GM12874 (cell line): ENCODE data around the gene PTTG1IP.

Experiments used
- CTCF ChIP-seq: IDR thresholded peaks from 2 replicates; pipeline ENCODE4 v1.5.1; 2011; ENCODE audit warnings: low read depth, mild to moderate bottlenecking, control low read depth, low read length, moderate library complexity; ENCODE audit not compliant: insufficient read depth

The PTTG1IP gene

DNA sequence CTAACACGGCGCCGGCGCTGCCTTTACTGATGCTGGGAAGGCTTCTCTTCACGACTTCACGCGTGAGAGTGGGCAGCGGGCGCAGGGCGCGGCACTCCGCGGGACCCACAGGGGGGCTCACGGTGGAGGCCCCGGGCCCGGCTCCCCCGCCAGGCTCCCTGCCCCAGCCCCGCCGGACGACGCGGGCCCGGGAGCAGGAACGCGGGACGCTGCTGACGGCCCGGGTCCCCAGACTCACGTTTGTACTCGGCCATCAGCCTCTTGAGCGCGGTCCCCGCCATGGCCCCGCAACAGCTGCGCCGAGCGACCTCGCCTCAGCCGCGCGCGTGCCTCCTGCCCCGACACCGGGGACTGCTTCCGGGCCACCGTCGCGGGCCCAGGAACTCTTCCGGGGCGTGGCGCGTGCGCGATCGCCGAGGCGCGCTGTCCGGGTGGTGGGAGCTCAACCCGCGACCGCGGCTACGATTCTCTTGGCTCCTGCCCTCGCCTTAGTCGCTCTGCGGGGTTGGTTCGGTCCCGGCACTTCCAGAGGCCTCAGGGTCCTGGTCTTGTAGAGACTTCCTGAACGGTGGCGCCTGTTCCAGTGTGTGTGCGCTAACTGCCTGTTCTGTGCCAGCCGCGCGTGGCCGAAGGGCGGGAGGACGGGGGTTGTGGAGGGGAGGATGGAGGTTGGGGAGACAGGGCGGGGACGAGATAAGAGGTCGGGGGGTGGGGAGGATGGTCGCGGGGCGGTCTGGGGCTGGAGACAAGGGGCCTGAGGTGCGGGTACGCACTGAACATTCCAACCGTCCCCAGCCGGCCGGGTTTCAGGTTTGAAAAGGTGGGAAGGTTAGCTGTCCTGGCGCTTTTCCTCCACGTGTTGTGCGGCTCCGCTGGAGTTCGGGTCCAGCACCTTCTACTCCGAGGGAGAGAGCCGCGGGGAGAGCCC lies 71.8 kb downstream of the PTTG1IP start, which contains the start of gene UBE2G2:
TSS of gene UBE2G2 (minus strand) at position 353 of the 928 bp plus-strand sequence. CDS start at position 281, 72 bp downstream.
- no peak for TF ChIP-seq CTCF

DNA sequence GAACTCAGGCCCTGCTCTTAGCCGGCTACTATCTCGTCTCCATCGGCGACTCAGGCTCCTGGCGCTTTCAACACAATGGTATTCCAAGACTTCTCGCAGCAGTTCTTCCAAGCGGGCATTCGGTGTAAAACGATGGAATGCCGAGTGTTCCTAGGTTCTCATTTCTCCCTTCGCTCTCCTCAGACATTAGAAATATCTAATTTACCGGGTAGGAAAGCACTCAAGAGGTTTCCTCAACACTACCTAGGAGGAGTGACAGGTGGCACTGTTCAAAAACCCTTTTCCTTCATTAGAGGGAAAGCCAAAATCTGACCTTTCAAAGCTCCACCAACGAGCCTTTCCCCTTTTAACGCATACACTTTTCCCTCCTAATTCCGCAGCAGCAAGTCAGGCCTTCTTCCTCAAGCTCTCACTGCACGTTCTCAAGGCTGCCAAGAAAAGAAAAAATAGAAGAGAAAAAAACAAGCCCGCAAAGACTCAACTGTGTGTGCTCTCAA lies 72.5 kb downstream of the PTTG1IP start:
- TF ChIP-seq CTCF: 0 out of 2 replicates have a peak, but pooled peaks have one; percentile 39

GRCh38 chr21:44800103-44800502 lies 73.4 kb downstream of the PTTG1IP start:
- no peak for TF ChIP-seq CTCF

GRCh38 chr21:44799646-44800045 lies 73.8 kb downstream of the PTTG1IP start:
- no peak for TF ChIP-seq CTCF
